ENCODE measurements around the gene ADGRV1.
"Not testable (repeated sequence)": the region's sequence is repeated elsewhere in the genome, so short reads cannot be mapped to it uniquely, and the experiment has no call there.

The ADGRV1 gene

DNA sequence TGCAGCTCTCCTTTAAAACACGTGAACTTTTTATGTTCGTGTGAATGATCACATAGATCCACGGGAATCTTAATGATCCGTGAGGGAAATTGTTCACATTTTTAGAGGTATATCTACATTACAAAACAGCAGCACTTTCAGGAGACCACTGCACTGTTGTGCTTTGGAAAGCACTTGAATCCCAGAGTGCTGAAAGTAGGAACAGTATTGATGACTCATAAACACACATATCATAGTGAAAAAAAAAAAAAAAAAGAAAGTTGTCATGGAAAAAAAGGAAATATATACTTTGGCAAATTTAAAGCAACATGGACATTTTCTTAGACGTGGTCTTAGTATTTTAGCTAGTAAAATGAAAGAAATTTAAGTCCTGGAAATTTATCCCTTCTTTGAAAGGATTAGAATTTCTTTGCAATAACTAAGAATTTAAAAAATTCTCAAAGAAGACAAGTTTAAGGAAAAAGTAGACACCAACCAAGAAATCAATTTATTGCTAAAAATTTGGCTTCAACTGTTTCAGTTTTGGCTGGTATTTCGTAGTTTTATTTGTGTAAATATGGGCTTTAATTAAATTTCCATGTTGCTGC is 55.4 kb downstream of the ADGRV1 start:
- TF ChIP-seq, protein P1, sequence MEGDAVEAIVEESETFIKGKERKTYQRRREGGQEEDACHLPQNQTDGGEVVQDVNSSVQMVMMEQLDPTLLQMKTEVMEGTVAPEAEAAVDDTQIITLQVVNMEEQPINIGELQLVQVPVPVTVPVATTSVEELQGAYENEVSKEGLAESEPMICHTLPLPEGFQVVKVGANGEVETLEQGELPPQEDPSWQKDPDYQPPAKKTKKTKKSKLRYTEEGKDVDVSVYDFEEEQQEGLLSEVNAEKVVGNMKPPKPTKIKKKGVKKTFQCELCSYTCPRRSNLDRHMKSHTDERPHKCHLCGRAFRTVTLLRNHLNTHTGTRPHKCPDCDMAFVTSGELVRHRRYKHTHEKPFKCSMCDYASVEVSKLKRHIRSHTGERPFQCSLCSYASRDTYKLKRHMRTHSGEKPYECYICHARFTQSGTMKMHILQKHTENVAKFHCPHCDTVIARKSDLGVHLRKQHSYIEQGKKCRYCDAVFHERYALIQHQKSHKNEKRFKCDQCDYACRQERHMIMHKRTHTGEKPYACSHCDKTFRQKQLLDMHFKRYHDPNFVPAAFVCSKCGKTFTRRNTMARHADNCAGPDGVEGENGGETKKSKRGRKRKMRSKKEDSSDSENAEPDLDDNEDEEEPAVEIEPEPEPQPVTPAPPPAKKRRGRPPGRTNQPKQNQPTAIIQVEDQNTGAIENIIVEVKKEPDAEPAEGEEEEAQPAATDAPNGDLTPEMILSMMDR (conservative IDR thresholded peaks at IDR 0.05; ENCODE audit: low read depth, low read length): no peak
- DNase-seq (ENCODE audit: low read depth): no peak
- no peak overlapping the region for H3K4me3 ChIP-seq (ENCODE audit: low read depth, low read length)

DNA sequence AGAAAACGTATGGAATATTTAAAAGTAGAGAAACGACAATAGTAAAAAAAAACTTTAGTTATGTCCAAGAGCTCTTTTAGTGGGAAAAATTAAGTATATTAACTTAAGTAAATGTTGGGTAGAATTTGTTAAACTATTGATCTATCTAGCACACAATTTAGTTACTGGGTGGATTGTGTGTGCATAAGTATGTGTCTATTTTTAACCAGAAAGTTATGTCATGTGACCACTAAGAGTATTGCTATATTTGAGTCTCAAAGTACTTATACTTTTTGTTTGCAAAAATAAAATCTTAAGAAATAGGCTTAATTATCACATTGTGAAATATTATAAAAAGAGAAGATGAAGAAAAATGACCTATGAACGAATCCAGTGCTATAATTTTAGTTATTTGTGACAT is 56.8 kb downstream of the ADGRV1 start:
- H3K4me3 ChIP-seq (ENCODE audit: low read depth, low read length): no peak overlapping the region
- no peak for DNase-seq (ENCODE audit: low read depth)
- TF ChIP-seq, protein P1 (conservative IDR thresholded peaks at IDR 0.05; ENCODE audit: low read depth, low read length): no peak

DNA sequence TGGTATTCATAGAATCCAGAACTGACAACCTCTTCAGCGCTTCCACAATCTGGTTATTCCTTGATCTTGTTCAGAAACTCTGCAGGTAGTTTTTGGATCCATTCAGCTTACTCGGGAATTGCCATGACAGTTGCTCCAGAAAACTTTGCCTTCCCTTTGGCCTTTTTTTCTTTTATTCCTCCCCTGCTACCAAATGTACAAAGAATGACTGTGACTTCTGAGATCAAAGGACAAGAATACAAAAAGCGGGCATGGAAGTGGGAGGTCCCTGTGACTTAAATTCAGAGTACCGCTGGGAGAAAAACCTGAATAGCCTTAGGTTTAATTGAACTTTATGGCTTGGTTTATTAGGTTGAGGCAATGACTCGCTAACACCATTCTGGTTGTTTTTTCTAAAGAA is 59.5 kb downstream of the ADGRV1 start:
- no peak for DNase-seq (ENCODE audit: low read depth)
- TF ChIP-seq, protein P1 (conservative IDR thresholded peaks at IDR 0.05; ENCODE audit: low read depth, low read length): no peak
- no peak overlapping the region for H3K4me3 ChIP-seq (ENCODE audit: low read depth, low read length)

DNA sequence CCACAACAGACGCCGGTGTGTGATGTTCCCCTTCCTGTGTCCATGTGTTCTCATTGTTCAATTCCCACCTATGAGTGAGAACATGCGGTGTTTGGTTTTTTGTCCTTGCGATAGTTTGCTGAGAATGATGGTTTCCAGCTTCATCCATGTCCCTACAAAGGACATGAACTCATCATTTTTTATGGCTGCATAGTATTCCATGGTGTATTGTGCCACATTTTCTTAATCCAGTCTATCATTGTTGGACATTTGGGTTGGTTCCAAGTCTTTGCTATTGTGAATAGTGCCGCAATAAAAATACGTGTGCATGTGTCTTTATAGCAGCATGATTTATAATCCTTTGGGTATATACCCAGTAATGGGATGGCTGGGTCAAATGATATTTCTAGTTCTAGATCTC is 61.2 kb downstream of the ADGRV1 start:
- DNase-seq (ENCODE audit: low read depth); H3K4me3 ChIP-seq (ENCODE audit: low read depth, low read length): not testable (repeated sequence)

DNA sequence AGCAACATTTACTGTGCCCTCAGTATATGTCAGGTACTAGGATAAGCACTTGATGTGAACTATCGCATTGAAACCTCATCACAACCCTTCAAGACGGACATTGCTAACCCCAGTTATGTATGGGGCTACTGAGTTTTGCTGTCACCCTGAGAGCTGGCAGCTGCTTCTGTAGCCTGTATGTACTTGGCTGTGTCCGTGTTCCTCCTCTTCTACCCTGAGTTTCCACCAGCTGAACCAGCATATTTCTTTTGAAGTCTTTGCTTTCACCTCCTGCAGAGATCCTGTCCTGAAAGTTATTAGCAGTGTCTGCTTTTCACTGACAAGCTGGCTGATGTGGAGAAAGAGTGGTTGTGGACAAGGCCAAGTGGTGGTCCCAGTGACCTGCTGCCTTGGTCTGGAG is 63.3 kb downstream of the ADGRV1 start:
- TF ChIP-seq, protein P1 (conservative IDR thresholded peaks at IDR 0.05; ENCODE audit: low read depth, low read length): no peak
- H3K4me3 ChIP-seq (ENCODE audit: low read depth, low read length): no peak overlapping the region
- no peak for DNase-seq (ENCODE audit: low read depth)

DNA sequence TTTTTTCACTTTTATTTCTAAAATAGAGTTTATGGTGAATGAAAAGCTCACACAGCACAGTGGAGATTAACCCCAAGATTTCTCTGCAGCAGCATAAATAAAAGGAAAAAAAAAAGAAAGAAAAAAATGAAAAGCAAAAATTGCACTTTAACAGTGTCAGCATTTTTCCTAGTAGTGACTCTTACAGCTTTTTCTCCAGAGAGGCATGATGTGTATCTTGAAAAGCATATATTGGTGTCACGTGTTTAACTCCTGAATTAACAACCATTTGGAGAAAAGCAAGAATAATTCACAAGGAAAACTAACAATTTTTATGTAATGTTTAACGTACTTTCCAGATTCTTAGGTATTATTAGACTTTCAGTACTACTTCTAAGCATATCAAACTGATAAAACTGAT is 67.9 kb downstream of the ADGRV1 start:
- TF ChIP-seq, protein P1 (conservative IDR thresholded peaks at IDR 0.05; ENCODE audit: low read depth, low read length): no peak
- no peak for DNase-seq (ENCODE audit: low read depth)
- H3K4me3 ChIP-seq (ENCODE audit: low read depth, low read length): no peak overlapping the region

DNA sequence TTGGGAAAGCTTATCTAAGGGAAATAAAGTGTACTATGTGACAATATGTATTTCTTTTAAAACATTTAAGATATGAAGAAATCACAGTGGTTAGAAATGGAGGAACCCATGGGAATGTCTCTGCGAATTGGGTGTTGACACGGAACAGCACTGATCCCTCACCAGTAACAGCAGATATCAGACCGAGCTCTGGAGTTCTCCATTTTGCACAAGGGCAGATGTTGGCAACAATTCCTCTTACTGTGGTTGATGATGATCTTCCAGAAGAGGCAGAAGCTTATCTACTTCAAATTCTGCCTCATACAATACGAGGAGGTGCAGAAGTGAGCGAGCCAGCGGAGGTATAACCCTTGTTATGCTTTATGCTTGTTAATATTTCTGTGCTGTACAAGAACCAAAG is 69.9 kb downstream of the ADGRV1 start:
- no peak overlapping the region for H3K4me3 ChIP-seq (ENCODE audit: low read depth, low read length)
- TF ChIP-seq, protein P1 (conservative IDR thresholded peaks at IDR 0.05; ENCODE audit: low read depth, low read length): no peak
- DNase-seq (ENCODE audit: low read depth): no peak

All from choroid plexus epithelial cell (primary cell).